Liver (tissue), 9 donors: ENCODE data around the gene SIGLEC7. TPM values are rescaled to one million over a fixed set of nuclear protein-coding genes. Genes with fewer than 3 reads are reported as not detected.

ENCODE experiments used
- DNase-seq: peaks from one replicate; pipeline ENCODE4 v3.0.0-alpha.2; 2017; ENCODE audit warnings: low spot score
- H3K27ac ChIP-seq, 2 donors: one replicate each; pipeline ENCODE4 v1.7.0; 2013; ENCODE audit warnings: inconsistent platforms in 2 of 2, low read length in 2 of 2, control low read depth in 1 of 2, low read depth in 1 of 2, mild to moderate bottlenecking in 1 of 2
- H3K27me3 ChIP-seq, 4 donors: one replicate each; pipeline versions ENCODE4 v1.6.1 to v1.7.0; 2013; ENCODE audit warnings: low read length in 3 of 4, inconsistent platforms in 1 of 4, mild to moderate bottlenecking in 1 of 4, moderate library complexity in 1 of 4; ENCODE audit not compliant: control insufficient read depth in 4 of 4, insufficient read depth in 4 of 4
- H3K36me3 ChIP-seq, 4 donors: one replicate each; pipeline versions ENCODE4 v1.6.1 to v1.7.0; 2013; ENCODE audit warnings: low read length in 3 of 4, mild to moderate bottlenecking in 3 of 4, low read depth in 1 of 4, moderate library complexity in 1 of 4; ENCODE audit not compliant: control insufficient read depth in 4 of 4, insufficient read depth in 3 of 4
- H3K4me1 ChIP-seq, 4 donors: one replicate each; pipeline versions ENCODE4 v1.6.1 to v1.7.0; 2013; ENCODE audit warnings: low read length in 3 of 4, mild to moderate bottlenecking in 3 of 4, moderate library complexity in 1 of 4; ENCODE audit not compliant: control insufficient read depth in 4 of 4, insufficient read depth in 4 of 4
- H3K4me3 ChIP-seq, 3 donors: one replicate each; pipeline versions ENCODE4 v1.6.1 to v1.7.0; 2013; ENCODE audit warnings: low read length in 3 of 3, control low read depth in 1 of 3, low read depth in 1 of 3, mild to moderate bottlenecking in 1 of 3
- H3K9ac ChIP-seq, 2 donors: one replicate each; pipeline ENCODE4 v1.7.0; 2013; ENCODE audit warnings: low read length in 2 of 2, mild to moderate bottlenecking in 2 of 2, moderate library complexity in 2 of 2, control low read depth in 1 of 2, low read depth in 1 of 2
- H3K9me3 ChIP-seq, 4 donors: one replicate each; pipeline versions ENCODE4 v1.6.1 to v1.7.0; 2013; ENCODE audit warnings: low read length in 3 of 4; ENCODE audit not compliant: control insufficient read depth in 4 of 4
- EGR1 ChIP-seq, 2 donors: IDR thresholded peaks; 2 replicates each; pipeline ENCODE4 v1.6.1; 2016 to 2018; ENCODE audit warnings: antibody characterized with exemption in 2 of 2, low read depth in 2 of 2
- FOXA1 ChIP-seq: IDR thresholded peaks from 2 replicates; pipeline ENCODE4 v1.6.1; 2016; ENCODE audit warnings: antibody characterized with exemption
- GABPA ChIP-seq, 2 donors: IDR thresholded peaks in 1 of 2; conservative IDR thresholded peaks in 1 of 2; 2 replicates each; pipeline ENCODE4 v1.6.1; 2016; ENCODE audit warnings: antibody characterized with exemption in 2 of 2, mild to moderate bottlenecking in 1 of 2, moderate library complexity in 1 of 2
- HNF4A ChIP-seq, 2 donors: conservative IDR thresholded peaks; 2 replicates each; pipeline ENCODE4 v1.6.1; 2016; ENCODE audit warnings: antibody characterized with exemption in 2 of 2, mild to moderate bottlenecking in 2 of 2
- HNF4G ChIP-seq: IDR thresholded peaks from 2 replicates; pipeline ENCODE4 v1.6.1; 2016; ENCODE audit warnings: antibody characterized with exemption
- NR2F2 ChIP-seq: IDR thresholded peaks from 2 replicates; pipeline ENCODE4 v1.6.1; 2016; ENCODE audit warnings: antibody characterized with exemption
- RAD21 ChIP-seq, 2 donors: IDR thresholded peaks; 2 replicates each; pipeline ENCODE4 v1.6.1; 2016; ENCODE audit warnings: antibody characterized with exemption in 2 of 2, mild to moderate bottlenecking in 2 of 2
- RXRA ChIP-seq, 2 donors: IDR thresholded peaks; 2 replicates each; pipeline ENCODE4 v1.6.1; 2017 to 2018; ENCODE audit warnings: antibody characterized with exemption in 2 of 2, mild to moderate bottlenecking in 1 of 2
- SP1 ChIP-seq: IDR thresholded peaks from 2 replicates; pipeline ENCODE4 v1.6.1; 2018; ENCODE audit warnings: antibody characterized with exemption, mild to moderate bottlenecking
- TAF1 ChIP-seq: conservative IDR thresholded peaks from 2 replicates; pipeline ENCODE4 v1.6.1; 2016; ENCODE audit warnings: antibody characterized with exemption, mild to moderate bottlenecking
- YY1 ChIP-seq: IDR thresholded peaks from 2 replicates; pipeline ENCODE4 v1.6.1; 2016; ENCODE audit warnings: antibody characterized with exemption, mild to moderate bottlenecking
- WGBS: extraction: QIAGEN DNeasy Blood & Tissue Kit; methylation state at CpG from one replicate; pipeline ENCODE4 v1.1.7; 2013; 5-methylcytosine and 5-hydroxymethylcytosine counted together
- polyA plus RNA-seq, 2 donors: library from polyadenylated mRNA; stranded (reverse) in 1 of 2; unstranded in 1 of 2; fragments of 200-250 nt in 1 of 2; fragments of >200 nt in 1 of 2; fragmentation: Nextera tagmentation in 1 of 2; extraction: Ambion mirVana in 1 of 2; gene quantifications; one replicate each; pipeline versions ENCODE4 v1.2.1 to v1.2.3, GENCODE V29; 2013 to 2015
- total RNA-seq, 2 donors: library from RNA; depleted of rRNA; stranded (reverse); fragments of >200 nt; gene quantifications; one replicate each; pipeline ENCODE4 v1.2.3, GENCODE V29; 2014
- TF ChIP-seq, protein P1 (sequence below): IDR thresholded peaks from 2 replicates; pipeline ENCODE4 v1.6.1; 2016; ENCODE audit warnings: antibody characterized with exemption
- TF ChIP-seq, protein P2 (sequence below): IDR thresholded peaks from 2 replicates; pipeline ENCODE4 v1.6.1; 2016; ENCODE audit warnings: antibody characterized with exemption
- TF ChIP-seq, protein P3 (sequence below): IDR thresholded peaks from 2 replicates; pipeline ENCODE4 v1.6.1; 2016; ENCODE audit warnings: antibody characterized with exemption, mild to moderate bottlenecking
- donor health status: healthy.
- donor health status: healthy.
- donor health status: healthy.
- donor health status: healthy.
- donor health status: healthy.

SIGLEC7 gene
- total and polyA plus RNA-seq, 4 donors = 2.7 to 4.8 (median 3.9) TPM

DNA sequence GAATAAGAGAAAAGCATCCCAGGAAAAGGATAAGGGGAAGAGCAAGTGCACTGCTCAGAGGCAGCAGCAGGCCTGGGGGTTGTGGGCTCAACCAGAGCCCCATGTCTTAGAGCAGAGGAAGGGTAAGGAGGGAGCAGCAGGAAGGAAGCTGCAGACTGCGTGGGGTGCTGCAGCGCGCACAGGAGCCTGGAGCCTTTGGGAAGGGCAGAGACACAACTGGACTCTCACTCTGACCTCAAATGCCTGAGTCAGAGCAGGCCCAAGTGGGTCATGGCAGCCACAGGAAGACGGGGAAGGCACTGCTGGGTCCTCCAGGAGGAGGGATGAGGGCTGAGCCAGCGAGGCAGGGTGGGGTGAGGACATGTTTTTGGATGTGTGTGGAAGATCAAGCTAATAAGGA lies 31.6 kb downstream of the SIGLEC7 start:
- H3K9ac ChIP-seq = no peak overlapping the region
- 61% methylated on average over 5 of the region's 5 CpGs for WGBS
- no peak for TF ChIP-seq TAF1
- no peak for TF ChIP-seq NR2F2
- no peak for TF ChIP-seq RXRA (IDR thresholded peaks at IDR 0.05)
- no peak overlapping the region for H3K4me3 ChIP-seq
- H3K36me3 ChIP-seq = no peaks in the 10 kb centered on the region
- H3K4me1 ChIP-seq = no peaks in the 10 kb centered on the region
- no peaks in the 10 kb centered on the region for H3K9me3 ChIP-seq
- no peak overlapping the region for H3K27ac ChIP-seq
- peaks cover 0 to 4% (median 2%) of the 10 kb centered on the region in 4 donors for H3K27me3 ChIP-seq
- no peak for DNase-seq

DNA sequence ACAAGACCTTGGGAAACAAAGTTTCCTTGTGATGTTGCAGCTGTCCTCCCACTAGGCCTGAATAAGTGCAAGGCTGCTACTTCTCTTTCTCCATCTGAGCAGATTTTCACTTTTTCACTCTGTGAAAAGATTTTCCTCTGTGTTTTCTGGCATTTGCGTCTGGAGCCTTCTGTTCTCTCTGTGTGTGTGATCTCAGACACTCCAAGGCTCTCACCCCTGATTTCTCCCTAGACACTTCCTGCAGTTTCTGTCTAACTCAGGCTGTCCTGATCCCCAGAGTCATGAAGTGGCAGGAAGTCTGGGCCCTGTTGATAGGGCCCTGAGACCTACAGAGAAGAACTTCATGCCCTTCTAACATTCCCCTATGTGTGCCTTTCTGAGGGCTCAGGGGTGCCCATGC lies 37.2 kb downstream of the SIGLEC7 start:
- Histone ChIP-seq H3K36me3 (no peaks in the 10 kb centered on the region), H3K4me1 (no peaks in the 10 kb centered on the region), H3K9me3 (peaks cover 0 to 2% (median 0%) of the 10 kb centered on the region in 4 donors), H3K27ac (no peak overlapping the region), H3K27me3 (peaks cover 0 to 4% (median 1%) of the 10 kb centered on the region in 4 donors), H3K9ac (no peak overlapping the region), H3K4me3 (no peak overlapping the region)
- TF ChIP-seq GABPA (IDR thresholded peaks at IDR 0.05 in 1 of 2, conservative IDR thresholded peaks at IDR 0.05 in 1 of 2) (no peak), YY1 (no peak), HNF4A (conservative IDR thresholded peaks at IDR 0.05) (no peak), NR2F2 (no peak)
- TF ChIP-seq, protein P1, sequence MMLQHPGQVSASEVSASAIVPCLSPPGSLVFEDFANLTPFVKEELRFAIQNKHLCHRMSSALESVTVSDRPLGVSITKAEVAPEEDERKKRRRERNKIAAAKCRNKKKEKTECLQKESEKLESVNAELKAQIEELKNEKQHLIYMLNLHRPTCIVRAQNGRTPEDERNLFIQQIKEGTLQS = no peak
- 36% methylated on average over 1 of the region's 1 CpG for WGBS
- DNase-seq = no peak

DNA sequence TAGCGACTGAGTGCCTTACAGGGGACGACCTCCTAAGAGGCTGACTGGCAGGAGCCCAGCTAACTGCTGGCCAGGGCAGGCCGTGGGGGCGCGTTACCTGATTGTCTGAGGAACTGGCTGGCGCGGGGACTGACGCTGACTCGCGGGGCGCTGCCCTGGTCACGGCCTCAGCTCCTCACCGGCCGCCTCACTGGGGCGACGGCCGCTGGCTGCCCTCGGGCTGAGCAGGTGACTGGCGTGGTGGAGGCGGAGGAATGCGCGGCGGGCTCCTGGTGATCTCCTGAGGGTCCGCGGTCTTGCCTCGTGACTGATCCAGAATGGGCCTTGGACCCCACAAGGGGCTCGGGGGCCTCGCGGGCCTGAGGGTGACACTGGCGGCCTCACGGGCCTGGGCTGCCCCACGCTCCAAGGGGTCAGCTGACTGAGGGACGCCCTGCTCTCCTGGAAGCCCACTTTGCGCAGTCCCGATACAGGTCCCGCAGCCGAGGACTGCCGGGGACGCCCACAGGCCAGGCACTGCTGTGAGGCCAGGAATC lies 39.3 kb downstream of the SIGLEC7 start:
- 90% methylated on average over 39 of the region's 39 CpGs for WGBS
- no peaks in the 10 kb centered on the region for H3K36me3 ChIP-seq
- no peak for TF ChIP-seq RAD21 (IDR thresholded peaks at IDR 0.05)
- no peak for TF ChIP-seq FOXA1
- TF ChIP-seq RXRA (IDR thresholded peaks at IDR 0.05) = no peak
- no peak for TF ChIP-seq YY1
- TF ChIP-seq GABPA (IDR thresholded peaks at IDR 0.05 in 1 of 2, conservative IDR thresholded peaks at IDR 0.05 in 1 of 2) = no peak
- no peak for TF ChIP-seq HNF4G
- TF ChIP-seq, protein P2, sequence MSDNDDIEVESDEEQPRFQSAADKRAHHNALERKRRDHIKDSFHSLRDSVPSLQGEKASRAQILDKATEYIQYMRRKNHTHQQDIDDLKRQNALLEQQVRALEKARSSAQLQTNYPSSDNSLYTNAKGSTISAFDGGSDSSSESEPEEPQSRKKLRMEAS = no peak
- peaks cover 0 to 4% (median 1%) of the 10 kb centered on the region in 4 donors for H3K27me3 ChIP-seq
- H3K9me3 ChIP-seq = peaks cover 0 to 2% (median 0%) of the 10 kb centered on the region in 4 donors
- no peak overlapping the region for H3K4me3 ChIP-seq
- H3K4me1 ChIP-seq = no peaks in the 10 kb centered on the region
- H3K27ac ChIP-seq = no peak overlapping the region
- no peak overlapping the region for H3K9ac ChIP-seq
- DNase-seq = no peak

DNA sequence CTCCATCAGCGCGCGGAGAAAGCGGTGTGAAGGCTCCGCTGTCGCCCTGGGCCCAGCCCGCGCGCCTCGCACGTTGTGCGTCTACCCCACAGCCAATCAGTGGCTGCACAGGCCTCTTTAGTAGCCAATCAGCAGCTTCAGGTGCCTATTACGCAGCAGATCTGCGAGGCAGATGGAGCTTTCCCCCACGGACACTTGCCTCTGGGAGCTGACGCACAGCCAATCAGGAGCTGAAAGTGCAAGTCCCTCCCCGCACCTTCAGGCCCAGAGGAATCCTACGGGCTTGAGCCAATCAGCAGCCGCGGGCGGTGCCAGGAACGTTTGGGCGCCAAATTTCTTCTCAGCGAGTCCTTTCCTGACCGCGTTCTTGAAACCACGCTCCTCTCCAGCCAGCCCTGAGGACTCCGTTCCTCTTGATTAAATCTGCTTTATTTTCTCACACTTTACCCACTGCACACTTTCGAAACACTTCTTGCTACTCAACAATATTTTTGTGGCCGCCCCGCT lies 39.9 kb downstream of the SIGLEC7 start:
- no peak overlapping the region for H3K9ac ChIP-seq
- H3K4me3 ChIP-seq = no peak overlapping the region
- no peak overlapping the region for H3K27ac ChIP-seq
- WGBS = 61% methylated on average over 31 of the region's 31 CpGs
- TF ChIP-seq EGR1 (IDR thresholded peaks at IDR 0.05; ENCODE audit: low read depth in 2 of 2) (no peak), RXRA (IDR thresholded peaks at IDR 0.05) (no peak), NR2F2 (no peak), SP1 (no peak), RAD21 (IDR thresholded peaks at IDR 0.05) (no peak), HNF4A (conservative IDR thresholded peaks at IDR 0.05) (no peak), TAF1 (no peak)
- TF ChIP-seq, protein P3, sequence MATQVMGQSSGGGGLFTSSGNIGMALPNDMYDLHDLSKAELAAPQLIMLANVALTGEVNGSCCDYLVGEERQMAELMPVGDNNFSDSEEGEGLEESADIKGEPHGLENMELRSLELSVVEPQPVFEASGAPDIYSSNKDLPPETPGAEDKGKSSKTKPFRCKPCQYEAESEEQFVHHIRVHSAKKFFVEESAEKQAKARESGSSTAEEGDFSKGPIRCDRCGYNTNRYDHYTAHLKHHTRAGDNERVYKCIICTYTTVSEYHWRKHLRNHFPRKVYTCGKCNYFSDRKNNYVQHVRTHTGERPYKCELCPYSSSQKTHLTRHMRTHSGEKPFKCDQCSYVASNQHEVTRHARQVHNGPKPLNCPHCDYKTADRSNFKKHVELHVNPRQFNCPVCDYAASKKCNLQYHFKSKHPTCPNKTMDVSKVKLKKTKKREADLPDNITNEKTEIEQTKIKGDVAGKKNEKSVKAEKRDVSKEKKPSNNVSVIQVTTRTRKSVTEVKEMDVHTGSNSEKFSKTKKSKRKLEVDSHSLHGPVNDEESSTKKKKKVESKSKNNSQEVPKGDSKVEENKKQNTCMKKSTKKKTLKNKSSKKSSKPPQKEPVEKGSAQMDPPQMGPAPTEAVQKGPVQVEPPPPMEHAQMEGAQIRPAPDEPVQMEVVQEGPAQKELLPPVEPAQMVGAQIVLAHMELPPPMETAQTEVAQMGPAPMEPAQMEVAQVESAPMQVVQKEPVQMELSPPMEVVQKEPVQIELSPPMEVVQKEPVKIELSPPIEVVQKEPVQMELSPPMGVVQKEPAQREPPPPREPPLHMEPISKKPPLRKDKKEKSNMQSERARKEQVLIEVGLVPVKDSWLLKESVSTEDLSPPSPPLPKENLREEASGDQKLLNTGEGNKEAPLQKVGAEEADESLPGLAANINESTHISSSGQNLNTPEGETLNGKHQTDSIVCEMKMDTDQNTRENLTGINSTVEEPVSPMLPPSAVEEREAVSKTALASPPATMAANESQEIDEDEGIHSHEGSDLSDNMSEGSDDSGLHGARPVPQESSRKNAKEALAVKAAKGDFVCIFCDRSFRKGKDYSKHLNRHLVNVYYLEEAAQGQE = no peak
- no peaks in the 10 kb centered on the region for H3K4me1 ChIP-seq
- peaks cover 0 to 2% (median 0%) of the 10 kb centered on the region in 4 donors for H3K9me3 ChIP-seq
- H3K36me3 ChIP-seq = no peaks in the 10 kb centered on the region
- H3K27me3 ChIP-seq = peaks cover 0 to 4% (median 1%) of the 10 kb centered on the region in 4 donors
- no peak for DNase-seq
